ENCODE results near the gene LANCL2.
"Not testable (repeated sequence)": the region's sequence is repeated elsewhere in the genome, so short reads cannot be mapped to it uniquely, and the experiment has no call there.

LANCL2 gene

GRCh38 chr7:55379285-55379684 is 14.1 kb downstream of the LANCL2 start:
- Histone ChIP-seq H3K9me3 (ENCODE audit: control insufficient read depth, insufficient read depth, low read length) (0 out of 2 replicates have a peak, but pooled peaks cover 3% of the 10 kb centered on the region), H3K27ac (ENCODE audit: low read depth, low read length) (no peak overlapping the region), H3K4me1 (ENCODE audit: control insufficient read depth, insufficient read depth, low read length) (peaks cover 9% of the 10 kb centered on the region), H3K36me3 (ENCODE audit: control insufficient read depth, insufficient read depth, low read length) (no peaks in the 10 kb centered on the region), H3K4me3 (ENCODE audit: low read depth, low read length) (no peak overlapping the region), H3K27me3 (ENCODE audit: control insufficient read depth, insufficient read depth, low read length) (no peaks in the 10 kb centered on the region), H3K9ac (ENCODE audit: low read depth, low read length) (no peak overlapping the region)

DNA sequence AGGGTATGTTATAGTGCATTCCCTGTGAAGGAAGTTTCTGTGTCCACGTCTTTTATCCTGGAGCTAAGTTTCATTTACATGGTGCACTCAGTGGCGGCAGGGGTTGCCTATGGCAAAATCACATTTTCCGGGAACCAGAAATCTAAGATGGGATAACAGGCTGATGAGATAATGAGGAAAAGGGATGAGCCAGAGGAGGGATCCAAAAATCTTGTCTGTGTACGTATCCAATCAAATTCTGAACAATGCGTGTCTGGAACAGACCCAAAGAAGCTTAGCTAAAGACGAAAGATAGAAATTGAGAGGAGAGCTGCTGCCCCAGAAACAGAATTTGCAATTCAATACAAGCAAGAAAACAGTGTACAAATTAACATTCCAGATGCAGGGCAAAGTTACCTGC is 16.1 kb downstream of the LANCL2 start:
- H3K4me1 ChIP-seq (ENCODE audit: control insufficient read depth, insufficient read depth, low read length) = peaks cover 7% of the 10 kb centered on the region
- H3K27me3 ChIP-seq (ENCODE audit: control insufficient read depth, insufficient read depth, low read length) = no peaks in the 10 kb centered on the region
- H3K4me3 ChIP-seq (ENCODE audit: low read depth, low read length) = no peak overlapping the region
- H3K9me3 ChIP-seq (ENCODE audit: control insufficient read depth, insufficient read depth, low read length) = peaks cover 16% of the 10 kb centered on the region
- no peak overlapping the region for H3K9ac ChIP-seq (ENCODE audit: low read depth, low read length)
- no peaks in the 10 kb centered on the region for H3K36me3 ChIP-seq (ENCODE audit: control insufficient read depth, insufficient read depth, low read length)
- H3K27ac ChIP-seq (ENCODE audit: low read depth, low read length) = no peak overlapping the region

DNA sequence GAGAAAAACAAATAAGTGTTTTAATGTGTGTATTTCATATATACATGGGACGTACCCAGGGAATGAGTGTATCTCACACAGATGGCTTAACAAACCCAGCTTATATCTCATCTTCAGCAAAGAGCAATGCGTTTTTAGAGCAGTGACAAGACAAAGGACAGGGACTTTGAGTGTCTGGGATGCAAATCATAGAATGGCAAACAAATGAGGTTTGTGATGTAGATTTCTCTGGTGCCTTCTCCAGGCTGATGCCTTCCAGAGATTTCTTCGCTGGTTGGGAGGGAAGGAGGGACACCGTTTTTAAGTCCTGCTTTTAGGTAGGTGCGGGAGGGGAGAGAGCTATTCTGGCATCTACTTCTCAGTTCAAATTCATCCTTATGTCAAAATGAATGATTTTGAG is 16.6 kb downstream of the LANCL2 start:
- Histone ChIP-seq H3K27me3 (ENCODE audit: control insufficient read depth, insufficient read depth, low read length) (no peaks in the 10 kb centered on the region), H3K36me3 (ENCODE audit: control insufficient read depth, insufficient read depth, low read length) (no peaks in the 10 kb centered on the region), H3K9ac (ENCODE audit: low read depth, low read length) (no peak overlapping the region), H3K4me1 (ENCODE audit: control insufficient read depth, insufficient read depth, low read length) (peaks cover 7% of the 10 kb centered on the region), H3K27ac (ENCODE audit: low read depth, low read length) (no peak overlapping the region), H3K9me3 (ENCODE audit: control insufficient read depth, insufficient read depth, low read length) (peaks cover 21% of the 10 kb centered on the region), H3K4me3 (ENCODE audit: low read depth, low read length) (no peak overlapping the region)

DNA sequence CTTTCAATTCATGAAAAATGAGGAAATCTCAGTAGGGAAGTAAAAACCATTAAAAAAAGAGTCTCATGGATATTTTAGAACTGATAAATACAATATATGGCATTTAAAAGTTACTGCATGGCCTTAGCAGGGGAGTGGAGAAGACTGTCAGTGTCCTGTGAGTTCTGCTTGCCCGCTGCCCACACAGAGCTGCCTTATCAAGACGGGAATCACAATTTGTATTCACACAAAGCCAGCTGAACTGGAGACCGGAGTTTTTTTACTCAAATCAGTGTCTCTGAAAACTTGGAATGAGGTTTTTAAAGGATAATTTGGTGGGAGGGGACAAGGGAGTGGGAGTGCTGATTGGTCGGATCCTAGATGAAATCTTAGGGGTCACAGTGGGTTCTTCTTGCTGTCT is 17.1 kb downstream of the LANCL2 start:
- no peaks in the 10 kb centered on the region for H3K27me3 ChIP-seq (ENCODE audit: control insufficient read depth, insufficient read depth, low read length)
- no peaks in the 10 kb centered on the region for H3K36me3 ChIP-seq (ENCODE audit: control insufficient read depth, insufficient read depth, low read length)
- H3K9me3 ChIP-seq (ENCODE audit: control insufficient read depth, insufficient read depth, low read length) = peaks cover 26% of the 10 kb centered on the region
- no peak overlapping the region for H3K27ac ChIP-seq (ENCODE audit: low read depth, low read length)
- H3K4me1 ChIP-seq (ENCODE audit: control insufficient read depth, insufficient read depth, low read length) = peaks cover 7% of the 10 kb centered on the region
- H3K9ac ChIP-seq (ENCODE audit: low read depth, low read length) = no peak overlapping the region
- H3K4me3 ChIP-seq (ENCODE audit: low read depth, low read length) = no peak overlapping the region

- no peak overlapping the region for H3K9ac ChIP-seq (ENCODE audit: low read depth, low read length)
- H3K4me3 ChIP-seq (ENCODE audit: low read depth, low read length) = peak overlapping the region; percentile 0; the same call in 1 of the 2 replicates
- H3K27ac ChIP-seq (ENCODE audit: low read depth, low read length) = no peak overlapping the region
- H3K36me3 ChIP-seq (ENCODE audit: control insufficient read depth, insufficient read depth, low read length) = 0 out of 2 replicates have a peak, but pooled peaks cover under 1% of the 10 kb centered on the region
- no peaks in the 10 kb centered on the region for H3K27me3 ChIP-seq (ENCODE audit: control insufficient read depth, insufficient read depth, low read length)
- H3K9me3 ChIP-seq (ENCODE audit: control insufficient read depth, insufficient read depth, low read length) = peaks cover 51% of the 10 kb centered on the region
- H3K4me1 ChIP-seq (ENCODE audit: control insufficient read depth, insufficient read depth, low read length) = peaks cover 2% of the 10 kb centered on the region
Observed at GRCh38 chr7:55386541-55386940, 21.4 kb downstream of the LANCL2 start.

DNA sequence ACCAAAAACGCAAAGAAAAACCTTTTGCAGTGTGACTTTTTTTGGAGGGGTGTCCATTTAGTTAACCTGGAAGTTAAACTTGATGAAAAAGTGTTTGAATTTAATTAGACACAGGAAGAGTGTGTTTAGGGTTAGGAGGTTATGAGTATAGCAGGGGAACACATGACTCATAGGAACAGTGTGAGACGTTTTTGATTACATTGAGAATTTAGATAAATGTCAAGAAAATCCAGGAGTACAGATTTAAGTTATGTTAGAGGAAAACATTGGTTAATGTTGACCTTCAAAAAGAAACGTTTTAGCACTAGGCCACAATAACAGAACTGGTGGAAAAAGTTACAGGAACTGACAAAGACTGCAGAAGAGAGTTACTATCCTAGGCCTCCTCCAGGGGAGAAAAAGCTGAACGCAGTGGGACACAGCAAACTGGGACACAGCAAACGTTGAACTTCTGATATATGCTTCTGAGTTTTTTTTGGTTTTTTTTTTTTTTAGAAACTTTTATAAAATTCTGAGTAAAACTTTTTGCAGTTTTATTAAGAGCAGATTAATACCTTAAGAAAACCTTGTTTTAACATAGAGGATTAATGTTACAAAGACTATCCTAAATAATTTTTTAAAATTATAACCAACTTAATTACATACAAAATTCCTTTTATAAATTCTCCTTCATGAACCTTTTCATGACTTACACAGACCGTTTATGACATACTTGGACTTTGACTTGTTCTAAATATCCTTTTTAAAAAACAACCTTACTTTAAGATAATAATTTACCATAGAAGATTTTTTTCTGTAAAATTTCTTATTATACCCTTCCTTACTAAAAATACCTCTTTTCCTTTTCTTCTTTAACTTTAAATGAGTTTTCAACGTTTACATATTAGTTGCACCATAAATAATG is 22.2 kb downstream of the LANCL2 start:
- Histone ChIP-seq H3K27ac (ENCODE audit: low read depth, low read length) (no peak overlapping the region), H3K36me3 (ENCODE audit: control insufficient read depth, insufficient read depth, low read length) (0 out of 2 replicates have a peak, but pooled peaks cover 6% of the 10 kb centered on the region), H3K27me3 (ENCODE audit: control insufficient read depth, insufficient read depth, low read length) (no peaks in the 10 kb centered on the region), H3K4me3 (ENCODE audit: low read depth, low read length) (peak overlapping the region; percentile 31; the same call in 1 of the 2 replicates), H3K4me1 (ENCODE audit: control insufficient read depth, insufficient read depth, low read length) (no peaks in the 10 kb centered on the region), H3K9me3 (ENCODE audit: control insufficient read depth, insufficient read depth, low read length) (peaks cover 55% of the 10 kb centered on the region), H3K9ac (ENCODE audit: low read depth, low read length) (no peak overlapping the region)

- Histone ChIP-seq H3K4me3 (ENCODE audit: low read depth, low read length) (no peak overlapping the region), H3K9ac (ENCODE audit: low read depth, low read length) (no peak overlapping the region), H3K36me3 (ENCODE audit: control insufficient read depth, insufficient read depth, low read length) (peaks cover 22% of the 10 kb centered on the region), H3K27me3 (ENCODE audit: control insufficient read depth, insufficient read depth, low read length) (no peaks in the 10 kb centered on the region), H3K27ac (ENCODE audit: low read depth, low read length) (no peak overlapping the region), H3K4me1 (ENCODE audit: control insufficient read depth, insufficient read depth, low read length) (no peaks in the 10 kb centered on the region), H3K9me3 (ENCODE audit: control insufficient read depth, insufficient read depth, low read length) (peaks cover 11% of the 10 kb centered on the region)
Observed at GRCh38 chr7:55396233-55396785, 31.2 kb downstream of the LANCL2 start.

GRCh38 chr7:55397617-55398016 is 32.5 kb downstream of the LANCL2 start:
- Histone ChIP-seq H3K4me3 (ENCODE audit: low read depth, low read length) (no peak overlapping the region), H3K27me3 (ENCODE audit: control insufficient read depth, insufficient read depth, low read length) (no peaks in the 10 kb centered on the region), H3K9ac (ENCODE audit: low read depth, low read length) (no peak overlapping the region), H3K4me1 (ENCODE audit: control insufficient read depth, insufficient read depth, low read length) (no peaks in the 10 kb centered on the region), H3K36me3 (ENCODE audit: control insufficient read depth, insufficient read depth, low read length) (peaks cover 12% of the 10 kb centered on the region), H3K27ac (ENCODE audit: low read depth, low read length) (no peak overlapping the region), H3K9me3 (ENCODE audit: control insufficient read depth, insufficient read depth, low read length) (peaks cover 8% of the 10 kb centered on the region; the same call in 1 of the 2 replicates)

- Histone ChIP-seq H3K9ac (ENCODE audit: low read depth, low read length) (no peak overlapping the region), H3K27ac (ENCODE audit: low read depth, low read length) (no peak overlapping the region), H3K4me3 (ENCODE audit: low read depth, low read length) (no peak overlapping the region), H3K36me3 (ENCODE audit: control insufficient read depth, insufficient read depth, low read length) (peaks cover 11% of the 10 kb centered on the region), H3K9me3 (ENCODE audit: control insufficient read depth, insufficient read depth, low read length) (peaks cover 12% of the 10 kb centered on the region; the same call in 1 of the 2 replicates), H3K4me1 (ENCODE audit: control insufficient read depth, insufficient read depth, low read length) (no peaks in the 10 kb centered on the region), H3K27me3 (ENCODE audit: control insufficient read depth, insufficient read depth, low read length) (no peaks in the 10 kb centered on the region)
Observed at GRCh38 chr7:55400191-55400590, 35.1 kb downstream of the LANCL2 start.

DNA sequence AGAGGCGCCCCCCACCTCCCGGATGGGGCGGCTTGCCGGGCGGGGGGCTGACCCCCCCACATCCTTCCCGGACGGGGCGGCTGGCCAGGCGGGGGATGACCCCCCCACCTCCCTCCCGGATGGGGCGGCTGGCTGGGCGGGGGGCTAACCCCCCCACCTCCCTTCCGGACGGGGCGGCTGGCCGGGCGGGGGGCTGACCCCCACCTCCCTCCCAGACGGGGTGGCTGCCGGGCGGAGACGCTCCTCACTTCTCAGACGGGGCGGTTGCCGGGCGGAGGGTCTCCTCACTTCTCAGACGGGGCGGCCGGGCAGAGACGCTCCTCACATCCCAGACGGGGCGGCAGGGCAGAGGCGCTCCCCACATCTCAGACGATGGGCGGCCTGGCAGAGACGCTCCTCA is 37.4 kb downstream of the LANCL2 start:
- not testable (repeated sequence) for H3K4me3 ChIP-seq (ENCODE audit: low read depth, low read length); H3K4me1 ChIP-seq (ENCODE audit: control insufficient read depth, insufficient read depth, low read length); H3K27me3 ChIP-seq (ENCODE audit: control insufficient read depth, insufficient read depth, low read length); H3K9ac ChIP-seq (ENCODE audit: low read depth, low read length); H3K27ac ChIP-seq (ENCODE audit: low read depth, low read length)
- H3K36me3 ChIP-seq (ENCODE audit: control insufficient read depth, insufficient read depth, low read length) = peaks cover 26% of the 10 kb centered on the region
- H3K9me3 ChIP-seq (ENCODE audit: control insufficient read depth, insufficient read depth, low read length) = peaks cover 12% of the 10 kb centered on the region; the same call in 1 of the 2 replicates
